Stimulated activated CD4-positive, alpha-beta T cell treated with anti-CD3 and anti-CD28 coated beads, Interleukin-4, amount 100 ng/mL, for 4 hours (primary cell): ENCODE measurements around the gene DAPK1.

Experiments
- DNase-seq, 2 experiments: peaks; one replicate each; pipeline ENCODE4 v3.0.0-alpha.2; 2020

Gene DAPK1

DNA sequence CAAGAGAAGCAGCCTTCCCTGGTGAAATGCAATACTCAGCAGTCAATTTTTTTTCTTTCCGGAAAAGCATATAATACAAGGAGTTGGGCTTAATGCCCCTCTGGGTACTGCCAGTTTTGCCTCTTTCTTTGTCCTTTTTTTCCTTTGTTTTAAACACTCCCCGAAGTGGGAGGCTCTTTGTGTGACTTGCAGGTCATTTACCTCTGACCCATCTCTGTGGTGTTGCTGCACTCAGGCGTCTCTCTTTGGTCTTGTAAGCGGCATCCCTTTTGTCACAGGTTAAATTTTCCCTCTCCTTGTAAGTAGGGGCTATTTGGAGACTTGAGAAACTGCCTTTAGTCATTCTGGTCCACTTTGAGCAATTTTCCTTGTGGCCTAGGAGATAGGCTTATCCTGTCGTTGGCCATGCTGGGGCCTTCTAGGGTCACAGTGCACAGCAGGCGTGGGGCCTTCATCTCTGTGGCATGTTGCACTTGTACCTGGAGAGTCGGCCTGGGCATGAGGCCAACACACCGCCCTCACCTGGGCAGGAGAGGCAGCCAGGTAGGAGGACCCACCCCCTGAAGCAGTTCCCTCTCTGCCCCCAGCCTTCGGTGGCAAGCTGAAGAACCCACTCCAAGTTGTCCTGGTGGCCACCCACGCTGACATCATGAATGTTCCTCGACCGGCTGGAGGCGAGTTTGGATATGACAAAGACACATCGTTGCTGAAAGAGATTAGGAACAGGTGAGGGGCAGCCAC is 200.6 kb downstream of the DAPK1 start:
- DNase-seq: no peak

- no peak for DNase-seq
Observed at GRCh38 chr9:87699835-87700234, 202.2 kb downstream of the DAPK1 start.

GRCh38 chr9:87701491-87701890 is 203.8 kb downstream of the DAPK1 start:
- DNase-seq: no peak

DNA sequence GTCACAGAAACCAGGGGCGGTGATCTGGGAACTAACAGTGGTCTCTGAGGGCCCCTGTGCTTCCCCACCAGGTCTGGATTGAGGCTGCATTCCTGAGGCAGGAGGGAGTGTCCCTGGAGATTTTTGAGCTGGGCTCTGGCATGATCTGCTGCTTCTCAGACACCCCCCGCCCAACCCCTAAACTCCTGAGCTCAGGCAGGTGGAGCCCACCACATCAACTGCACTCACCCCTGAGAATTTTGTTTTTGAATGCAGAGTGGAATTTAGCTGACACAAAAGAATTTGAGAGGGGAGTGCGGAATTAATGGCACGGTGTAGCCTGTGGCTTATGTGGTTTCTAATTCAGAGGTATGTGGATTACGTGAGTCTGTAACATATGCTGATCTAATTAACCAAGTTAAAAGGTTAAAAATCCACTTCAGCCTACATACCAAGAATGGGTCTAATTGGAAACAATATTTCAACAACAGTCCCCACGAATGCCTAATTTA is 204.3 kb downstream of the DAPK1 start:
- no peak for DNase-seq

DNA sequence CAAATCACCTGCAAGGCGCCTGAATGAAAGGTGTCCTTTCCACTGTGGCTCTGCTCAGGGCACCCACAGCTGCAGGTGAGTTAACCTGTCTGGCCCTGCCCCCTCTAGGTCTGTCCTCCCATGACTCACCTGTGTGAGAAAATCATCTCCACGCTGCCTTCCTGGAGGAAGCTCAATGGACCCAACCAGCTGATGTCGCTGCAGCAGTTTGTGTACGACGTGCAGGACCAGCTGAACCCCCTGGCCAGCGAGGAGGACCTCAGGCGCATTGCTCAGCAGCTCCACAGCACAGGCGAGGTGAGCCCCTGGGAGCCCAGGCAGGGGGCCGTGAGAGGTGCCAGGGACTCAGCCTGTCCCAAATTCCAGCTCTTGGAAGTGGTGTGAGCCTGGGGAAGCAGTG is 205.3 kb downstream of the DAPK1 start:
- no peak for DNase-seq

GRCh38 chr9:87703636-87704276 is 206.1 kb downstream of the DAPK1 start:
- no peak for DNase-seq

- DNase-seq: no peak
Observed at GRCh38 chr9:87704342-87704741, 206.7 kb downstream of the DAPK1 start.

DNA sequence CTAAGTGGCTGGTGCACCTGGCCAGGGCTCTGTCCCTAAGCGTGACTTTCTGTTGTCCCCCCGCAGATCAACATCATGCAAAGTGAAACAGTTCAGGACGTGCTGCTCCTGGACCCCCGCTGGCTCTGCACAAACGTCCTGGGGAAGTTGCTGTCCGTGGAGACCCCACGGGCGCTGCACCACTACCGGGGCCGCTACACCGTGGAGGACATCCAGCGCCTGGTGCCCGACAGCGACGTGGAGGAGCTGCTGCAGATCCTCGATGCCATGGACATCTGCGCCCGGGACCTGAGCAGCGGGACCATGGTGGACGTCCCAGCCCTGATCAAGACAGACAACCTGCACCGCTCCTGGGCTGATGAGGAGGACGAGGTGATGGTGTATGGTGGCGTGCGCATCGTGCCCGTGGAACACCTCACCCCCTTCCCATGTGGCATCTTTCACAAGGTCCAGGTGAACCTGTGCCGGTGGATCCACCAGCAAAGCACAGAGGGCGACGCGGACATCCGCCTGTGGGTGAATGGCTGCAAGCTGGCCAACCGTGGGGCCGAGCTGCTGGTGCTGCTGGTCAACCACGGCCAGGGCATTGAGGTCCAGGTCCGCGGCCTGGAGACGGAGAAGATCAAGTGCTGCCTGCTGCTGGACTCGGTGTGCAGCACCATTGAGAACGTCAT is 208.5 kb downstream of the DAPK1 start:
- DNase-seq: no peak

DNA sequence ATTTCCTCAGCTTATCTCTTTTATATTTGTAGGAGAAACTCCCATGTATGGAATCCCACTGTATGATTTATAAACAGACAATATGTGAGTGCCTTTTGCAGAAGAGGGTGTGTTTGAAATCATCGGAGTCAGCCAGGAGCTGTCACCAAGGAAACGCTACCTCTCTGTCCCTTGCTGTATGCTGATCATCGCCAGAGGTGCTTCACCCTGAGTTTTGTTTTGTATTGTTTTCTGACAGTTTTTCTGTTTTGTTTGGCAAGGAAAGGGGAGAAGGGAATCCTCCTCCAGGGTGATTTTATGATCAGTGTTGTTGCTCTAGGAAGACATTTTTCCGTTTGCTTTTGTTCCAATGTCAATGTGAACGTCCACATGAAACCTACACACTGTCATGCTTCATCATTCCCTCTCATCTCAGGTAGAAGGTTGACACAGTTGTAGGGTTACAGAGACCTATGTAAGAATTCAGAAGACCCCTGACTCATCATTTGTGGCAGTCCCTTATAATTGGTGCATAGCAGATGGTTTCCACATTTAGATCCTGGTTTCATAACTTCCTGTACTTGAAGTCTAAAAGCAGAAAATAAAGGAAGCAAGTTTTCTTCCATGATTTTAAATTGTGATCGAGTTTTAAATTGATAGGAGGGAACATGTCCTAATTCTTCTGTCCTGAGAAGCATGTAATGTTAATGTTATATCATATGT is 210.3 kb downstream of the DAPK1 start:
- no peak for DNase-seq

DNA sequence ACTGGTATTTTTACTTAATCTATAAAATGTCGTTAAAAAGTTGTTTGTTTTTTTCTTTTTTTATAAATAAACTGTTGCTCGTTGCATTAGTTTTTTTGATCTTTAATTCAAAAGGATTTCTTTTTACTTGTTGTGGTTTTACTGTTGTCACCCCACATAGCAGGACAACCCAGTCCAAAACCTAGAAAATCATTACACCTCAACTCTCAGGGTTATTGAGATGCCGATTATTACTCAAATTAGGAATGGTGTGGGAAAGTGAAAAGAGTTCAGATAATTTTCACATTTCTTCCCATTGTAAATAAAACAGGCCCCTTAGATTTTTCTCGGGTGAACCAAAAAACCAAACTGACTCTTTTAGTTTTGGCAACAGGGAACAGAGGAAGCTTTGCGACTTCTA is 210.9 kb downstream of the DAPK1 start:
- no peak for DNase-seq

DNA sequence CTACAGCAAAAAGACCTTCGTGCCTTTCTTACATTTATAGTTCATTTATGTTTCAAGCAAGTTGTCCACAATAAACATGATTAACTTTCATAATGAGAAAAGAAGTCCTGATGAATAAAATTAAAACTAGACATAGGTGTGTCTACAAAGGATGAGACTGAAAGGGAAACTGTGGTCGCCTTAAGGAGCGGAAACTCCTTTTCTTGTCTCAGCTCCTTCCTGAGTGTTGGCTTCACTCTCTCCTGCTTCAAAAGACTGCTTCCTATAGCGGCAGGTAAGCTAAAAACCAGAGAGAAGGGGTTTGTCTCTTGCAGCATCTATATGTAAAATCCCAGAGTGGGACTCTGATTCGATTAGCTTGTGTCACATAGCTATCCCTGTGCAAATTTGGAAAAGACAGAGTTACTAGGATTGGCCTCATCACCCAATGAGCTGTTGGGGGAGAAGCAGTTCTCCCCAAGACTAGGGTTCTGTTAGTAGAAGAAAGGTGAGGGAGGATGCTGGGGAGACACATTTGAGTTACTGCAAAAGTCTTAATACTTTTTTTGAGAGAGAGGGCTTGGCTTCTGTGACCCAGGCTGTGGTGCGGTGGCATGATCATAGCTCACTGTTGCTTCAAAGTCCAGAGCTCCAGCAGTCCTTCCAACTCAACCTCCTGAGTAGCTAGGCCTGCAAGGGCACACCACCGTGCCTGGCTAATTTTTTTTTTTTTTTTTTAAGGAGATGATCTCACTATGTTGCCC is 211.5 kb downstream of the DAPK1 start:
- DNase-seq: no peak

GRCh38 chr9:87710443-87710842 is 212.8 kb downstream of the DAPK1 start:
- no peak for DNase-seq

GRCh38 chr9:87711857-87712800 is 214.5 kb downstream of the DAPK1 start:
- no peak for DNase-seq

- no peak for DNase-seq
Observed at GRCh38 chr9:87712801-87713277, 215.2 kb downstream of the DAPK1 start.

- DNase-seq: peak; percentile 18 to 61
Observed at GRCh38 chr9:87713278-87713987, 215.8 kb downstream of the DAPK1 start.

- DNase-seq: no peak
Observed at GRCh38 chr9:87713988-87714330, 216.3 kb downstream of the DAPK1 start.

GRCh38 chr9:87714819-87715218 is 217.2 kb downstream of the DAPK1 start:
- DNase-seq: no peak

GRCh38 chr9:87716141-87716540 is 218.5 kb downstream of the DAPK1 start:
- no peak for DNase-seq

DNA sequence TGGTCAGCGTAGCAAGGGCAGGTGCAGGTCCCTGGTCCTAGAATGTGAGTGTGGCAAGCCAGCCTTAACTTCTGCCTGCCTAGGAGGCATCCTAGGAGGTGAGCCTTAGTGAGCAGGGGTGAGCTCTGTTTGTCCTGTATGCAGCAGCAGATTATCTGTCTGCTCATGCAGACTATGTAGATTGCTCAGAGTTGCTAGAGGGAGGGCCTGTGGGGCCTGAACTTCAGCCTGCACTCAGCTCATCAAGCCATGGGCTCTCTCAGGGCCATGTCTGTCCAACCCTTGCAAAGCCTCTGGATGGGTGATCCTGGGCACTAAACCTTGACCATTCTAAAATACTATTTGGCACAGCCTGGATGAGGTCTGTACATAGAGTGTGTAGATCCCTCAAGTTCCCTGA is 219.8 kb downstream of the DAPK1 start:
- no peak for DNase-seq

DNA sequence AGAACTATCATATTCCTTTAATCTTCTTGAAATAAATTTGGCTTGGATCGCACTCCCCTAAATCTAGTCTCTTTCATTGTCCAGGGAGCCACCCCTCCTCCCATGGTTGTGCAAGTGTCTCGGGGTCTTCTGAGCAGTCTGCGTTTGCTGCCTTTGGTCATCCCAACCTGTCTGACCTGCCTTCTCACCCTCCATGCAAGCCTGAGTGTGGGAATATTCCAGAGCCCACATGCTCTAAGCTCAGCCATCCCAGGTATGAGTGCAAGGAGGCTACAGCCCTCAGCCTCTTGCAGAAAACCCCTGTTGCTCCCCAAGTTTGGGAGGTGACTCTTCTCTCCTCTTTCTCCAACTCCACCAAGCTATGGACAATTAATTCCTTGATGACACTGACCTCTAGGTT is 220.6 kb downstream of the DAPK1 start:
- DNase-seq: no peak
